ENCODE measurements around the gene LTN1.
A peak's percentile ranks its signal among the peaks of the same experiment; 100 is the strongest.

Gene LTN1

DNA sequence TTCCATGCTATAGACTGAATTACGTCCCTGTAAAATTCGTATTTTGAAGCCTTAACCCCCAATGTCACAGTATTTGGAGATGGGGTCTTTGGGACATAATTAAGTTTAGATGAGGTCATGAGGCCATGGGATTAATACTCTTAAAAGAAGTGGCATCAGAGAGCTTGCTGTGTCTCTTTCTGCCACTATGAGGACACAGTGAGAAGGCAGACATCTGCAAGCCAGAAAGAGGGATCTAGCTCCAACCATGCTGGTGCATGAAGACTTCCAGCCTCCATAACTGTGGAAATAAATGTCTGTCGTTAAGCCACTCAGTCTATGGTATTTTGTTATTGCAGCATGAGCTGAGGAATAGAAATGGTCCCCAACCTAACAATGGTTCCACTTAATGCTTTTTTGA is 99.0 kb downstream of the LTN1 start:
- no peak overlapping the region for H3K27ac ChIP-seq
- no peak overlapping the region for H3K4me3 ChIP-seq

DNA sequence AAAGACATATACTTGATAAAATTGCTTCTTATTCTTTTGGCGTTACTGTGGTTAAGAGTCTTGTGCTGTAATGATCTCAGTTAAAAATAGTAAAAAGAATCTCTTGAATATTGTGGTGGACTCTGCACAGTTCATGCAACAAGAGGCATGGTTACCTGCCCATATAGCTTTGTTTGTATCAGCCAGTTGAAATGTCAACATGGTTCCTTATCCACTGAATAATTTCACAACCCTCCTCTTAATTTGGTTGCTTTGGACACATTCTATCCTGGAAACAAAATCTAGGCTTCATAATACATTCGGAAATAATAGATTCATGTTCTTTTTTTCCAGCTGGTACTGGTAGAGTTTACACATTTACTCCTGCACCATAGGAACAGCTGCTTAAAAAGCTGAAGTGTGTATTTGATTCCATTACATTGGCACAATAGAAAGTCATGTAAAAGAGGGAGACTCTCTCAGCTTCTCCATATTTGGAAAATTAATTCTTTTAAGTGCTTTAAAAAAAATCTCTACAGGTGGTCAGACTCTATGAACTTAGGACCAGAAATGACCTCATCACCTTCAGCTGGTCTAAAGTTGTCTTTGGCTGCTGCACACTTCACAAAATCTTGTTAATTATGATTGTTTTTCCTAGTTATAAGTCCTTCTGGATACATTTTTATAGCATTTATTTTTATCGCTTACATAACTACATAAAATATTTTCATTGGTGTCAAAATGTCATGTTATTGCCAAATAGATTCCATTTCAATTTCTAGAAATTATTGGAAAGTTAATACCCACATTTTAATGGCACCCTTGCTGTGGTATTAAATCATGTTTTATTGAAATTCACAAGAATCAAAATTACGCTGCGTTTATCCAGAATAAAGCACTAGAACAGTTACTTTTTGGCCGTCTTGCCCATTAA is 100.2 kb downstream of the LTN1 start:
- H3K4me3 ChIP-seq: no peak overlapping the region
- no peak overlapping the region for H3K27ac ChIP-seq

DNA sequence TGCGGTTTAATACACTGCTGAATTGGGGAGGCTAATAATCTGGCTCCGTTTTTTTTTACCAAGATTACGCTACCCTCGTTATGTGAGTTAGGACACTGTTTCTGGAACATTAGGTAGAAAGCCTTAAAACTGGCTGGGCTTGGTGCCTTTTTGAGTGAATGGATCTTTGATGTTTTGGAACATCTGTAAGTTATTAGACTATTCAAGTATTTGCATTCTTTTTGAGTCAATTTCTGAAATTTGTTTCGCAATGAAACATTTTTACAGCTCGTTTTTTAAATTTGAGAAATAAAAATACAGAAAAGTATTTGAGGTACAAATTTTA is 106.9 kb downstream of the LTN1 start:
- Histone ChIP-seq H3K27ac (peak overlapping the region in 18 of 21 experiments; percentile 80 to 96 (median 92)), H3K4me3 (peak overlapping the region in 2 of 7 experiments; percentile 42 to 51)

DNA sequence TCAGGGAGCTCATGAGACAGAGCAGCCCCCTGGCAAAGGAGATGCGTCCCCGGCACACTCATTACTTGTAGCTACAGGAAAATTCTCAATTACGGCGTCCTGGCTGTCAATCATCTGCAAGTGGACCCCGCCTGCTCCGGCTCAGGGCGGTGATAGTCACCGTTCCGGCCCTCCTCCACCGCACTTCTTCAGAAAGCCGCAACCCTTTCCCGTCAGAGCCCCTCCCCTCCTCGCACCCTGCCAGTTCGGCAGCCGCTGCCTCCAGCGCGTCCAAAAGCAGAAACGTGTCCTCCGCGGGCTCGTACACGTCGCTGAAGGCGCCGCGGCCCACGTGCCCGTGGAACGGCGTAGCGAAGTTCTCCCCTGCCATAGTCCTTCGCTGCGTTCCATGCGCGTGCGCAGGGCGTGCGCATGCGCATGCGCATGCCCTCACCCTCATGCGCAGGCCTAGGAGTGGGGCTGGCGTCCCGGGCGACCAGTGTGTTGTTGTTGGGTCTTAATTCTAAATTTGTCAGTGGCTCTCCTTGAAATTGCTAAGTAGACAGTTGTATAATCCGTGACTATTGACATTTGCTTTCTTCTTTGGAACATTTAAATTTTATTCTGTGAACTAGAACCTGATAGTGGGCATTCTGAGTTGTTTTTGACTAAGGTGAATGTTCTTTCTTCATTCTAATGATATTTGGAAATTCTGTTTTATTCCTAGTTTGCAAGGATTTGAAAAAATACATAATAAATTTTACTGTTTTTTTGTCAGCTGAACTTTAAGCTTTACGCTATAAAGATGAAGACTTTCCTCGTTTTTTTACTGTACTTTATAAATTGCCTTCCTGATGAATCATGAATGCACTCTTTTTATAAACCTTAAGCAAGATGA is 107.5 kb downstream of the LTN1 start:
- H3K27ac ChIP-seq: peak overlapping the region; percentile 47 to 96 (median 91)
- peak overlapping the region; percentile 31 to 55 (median 42) for H3K4me3 ChIP-seq

DNA sequence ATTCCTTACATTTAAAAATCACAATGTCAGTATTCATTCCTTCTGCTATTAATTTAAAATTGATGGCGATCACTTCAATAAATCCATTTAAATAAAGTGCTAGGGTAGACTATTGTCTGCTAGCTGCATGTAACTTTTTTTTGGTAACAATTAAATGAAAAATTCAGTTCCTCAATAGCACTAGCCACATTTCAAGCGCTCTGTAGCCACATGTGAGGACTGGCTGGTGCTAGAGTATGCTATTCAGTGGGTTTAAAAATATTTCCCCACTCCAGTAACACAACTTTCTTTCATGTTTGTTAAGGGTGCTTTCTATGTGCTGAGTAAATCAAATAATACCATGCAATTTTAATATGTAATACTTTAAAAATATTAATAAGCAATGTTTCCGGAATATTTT is 108.2 kb downstream of the LTN1 start:
- Histone ChIP-seq H3K27ac (peak overlapping the region; percentile 47 to 96 (median 91)), H3K4me3 (peak overlapping the region; percentile 31 to 55 (median 42))

DNA sequence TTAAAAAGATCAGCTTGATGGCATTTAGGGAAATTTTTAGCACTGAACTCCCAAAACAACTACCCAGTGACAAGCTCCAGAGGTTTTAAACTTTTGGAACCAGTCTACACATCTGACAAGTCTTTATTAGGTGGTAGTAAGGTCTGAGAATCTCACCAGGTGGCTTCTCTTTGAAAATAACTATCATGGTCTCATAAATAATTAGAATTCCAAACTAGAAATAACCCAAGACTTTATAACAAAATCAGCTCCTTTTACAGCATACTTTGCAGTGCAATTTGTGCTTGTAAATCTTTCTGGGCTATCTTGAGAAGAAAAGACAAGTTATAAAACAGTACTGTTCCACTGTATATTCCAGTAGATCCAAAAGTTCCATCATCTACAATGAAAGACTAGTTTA is 108.7 kb downstream of the LTN1 start:
- Histone ChIP-seq H3K27ac (peak overlapping the region in 17 of 21 experiments; percentile 77 to 96 (median 92)), H3K4me3 (peak overlapping the region in 1 of 7 experiments; percentile 55)

DNA sequence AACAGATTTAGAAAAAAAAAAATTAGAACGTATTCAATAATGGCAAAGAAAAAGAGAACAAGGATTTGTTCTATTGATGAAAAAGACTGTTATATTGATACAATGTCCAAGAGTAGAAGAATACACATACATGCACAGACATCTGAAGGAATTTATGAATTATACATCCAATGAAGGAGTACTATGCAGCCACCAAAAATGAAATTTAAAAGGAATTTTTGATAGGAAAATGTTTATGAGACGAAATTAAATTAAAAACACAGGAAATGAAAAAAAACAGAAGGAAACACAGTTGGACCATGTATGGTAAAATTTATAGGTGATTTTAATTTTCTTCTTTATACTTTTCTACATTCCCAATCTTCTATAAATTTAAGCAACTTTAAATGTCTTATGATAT is 110.3 kb downstream of the LTN1 start:
- no peak overlapping the region for H3K4me3 ChIP-seq
- no peak overlapping the region for H3K27ac ChIP-seq
